B cell (primary cell): Measurements from ENCODE around the gene SLC44A1. TPM values are rescaled to one million over a fixed set of nuclear protein-coding genes. Genes with fewer than 3 reads are reported as not detected.

Experiments used
- ATAC-seq: fragments of 200-7000 bp; cut with Tn5 transposase; one replicate; pipeline ENCODE4 v1.10.0; 2021; ENCODE audit warnings: low read depth, mild to moderate bottlenecking, moderate number of reproducible peaks, moderate library complexity
- CTCF ChIA-PET: fragments of 350-600 bp; sonication (Branson Sonifier 250); formaldehyde crosslinking; loops from one replicate; lab custom pipeline; 2021; ENCODE audit warnings: antibody characterized with exemption, inconsistent platforms; lab: Charles Lee
- POLR2A ChIA-PET: fragments of 350-600 bp; sonication (Branson Sonifier 250); formaldehyde crosslinking; loops from one replicate; lab custom pipeline; 2021; ENCODE audit warnings: antibody characterized with exemption; lab: Charles Lee
- DNase-seq: peaks from one replicate; pipeline ENCODE4 v3.0.0; 2013
- H2AFZ ChIP-seq: 2 replicates; pipeline ENCODE4 v1.6.1; 2012; ENCODE audit warnings: mild to moderate bottlenecking, low read depth, low read length; ENCODE audit not compliant: insufficient read depth, poor library complexity, severe bottlenecking
- H3K27ac ChIP-seq, 2 donors: 1 replicate in 1 of 2; 2 replicates in 1 of 2; pipeline ENCODE4 v1.5.1; 2012 to 2013; ENCODE audit warnings: low read length in 2 of 2, mild to moderate bottlenecking in 2 of 2, moderate library complexity in 1 of 2
- H3K27me3 ChIP-seq, 4 experiments: fragments of 200-600 bp in 1 of 4; sonication (generic) in 1 of 4; replicated peaks in 1 of 4; 1 replicate in 2 of 4; 2 replicates in 2 of 4; pipeline versions ENCODE4 v1.6.1 to v1.7.0; 2013 to 2016; ENCODE audit warnings: low read length in 3 of 4, mild to moderate bottlenecking in 2 of 4, mixed read lengths in 1 of 4, moderate library complexity in 1 of 4; ENCODE audit not compliant: insufficient read depth in 4 of 4, control insufficient read depth in 3 of 4; ENCODE audit errors: control extremely low read depth in 1 of 4
- H3K36me3 ChIP-seq, 2 experiments: replicated peaks in 1 of 2; 1 replicate in 1 of 2; 2 replicates in 1 of 2; pipeline versions ENCODE4 v1.6.1 to v1.7.1; 2013; ENCODE audit warnings: low read length in 1 of 2; ENCODE audit not compliant: insufficient read depth in 2 of 2, control insufficient read depth in 1 of 2; ENCODE audit errors: control extremely low read depth in 1 of 2, extremely low read depth in 1 of 2
- H3K4me1 ChIP-seq, 2 donors: fragments of 200-600 bp in 1 of 2; sonication (generic) in 1 of 2; 1 replicate in 1 of 2; 2 replicates in 1 of 2; pipeline versions ENCODE4 v1.5.1 to v1.6.1; 2013 to 2017; ENCODE audit warnings: low read length in 2 of 2; ENCODE audit not compliant: control insufficient read depth in 2 of 2, insufficient read depth in 2 of 2
- H3K4me2 ChIP-seq: replicated peaks from 2 replicates; pipeline ENCODE3; 2012; ENCODE audit warnings: mild to moderate bottlenecking, low read depth, low read length; ENCODE audit not compliant: poor library complexity, severe bottlenecking
- H3K4me3 ChIP-seq, 5 experiments: fragments of 200-600 bp in 1 of 5; sonication (generic) in 1 of 5; 1 replicate in 3 of 5; 2 replicates in 2 of 5; pipeline versions ENCODE4 v1.5.1 to v1.7.0; 2011 to 2016; ENCODE audit warnings: low read length in 4 of 5, mild to moderate bottlenecking in 4 of 5, low read depth in 2 of 5, control low read depth in 1 of 5, moderate library complexity in 1 of 5; ENCODE audit not compliant: insufficient read depth in 1 of 5; ENCODE audit errors: control extremely low read depth in 1 of 5, extremely low read depth in 1 of 5
- H3K79me2 ChIP-seq: fragments of 200-600 bp; sonication (generic); one replicate; pipeline ENCODE4 v1.6.0; 2016; ENCODE audit warnings: low read length; ENCODE audit not compliant: control insufficient read depth, insufficient read depth
- H3K9ac ChIP-seq: fragments of 200-600 bp; sonication (generic); 2 replicates; pipeline ENCODE4 v1.6.1; 2017; ENCODE audit warnings: mild to moderate bottlenecking, low read length, moderate library complexity
- H3K9me3 ChIP-seq, 3 donors: one replicate each; pipeline versions ENCODE4 v1.6.1 to v1.7.1; 2013; ENCODE audit warnings: low read length in 2 of 3; ENCODE audit not compliant: control insufficient read depth in 2 of 3, insufficient read depth in 1 of 3; ENCODE audit errors: control extremely low read depth in 1 of 3
- H4K20me1 ChIP-seq: 2 replicates; pipeline ENCODE4 v1.6.0; 2012; ENCODE audit warnings: mild to moderate bottlenecking, low read length; ENCODE audit not compliant: insufficient read depth, control insufficient read depth, poor library complexity, severe bottlenecking
- H3K27ac Mint-ChIP-seq: one replicate; pipeline ENCODE4 v1.8.0; 2021; ENCODE audit warnings: mixed read lengths
- H3K27me3 Mint-ChIP-seq: one replicate; pipeline ENCODE4 v1.8.0; 2021; ENCODE audit warnings: mixed read lengths
- H3K4me1 Mint-ChIP-seq: one replicate; pipeline ENCODE4 v1.8.0; 2021; ENCODE audit warnings: mixed read lengths
- H3K4me3 Mint-ChIP-seq: one replicate; pipeline ENCODE4 v1.8.0; 2021; ENCODE audit warnings: mixed read lengths
- H3K9me3 Mint-ChIP-seq: one replicate; pipeline ENCODE4 v1.8.0; 2022; ENCODE audit warnings: mixed read lengths; ENCODE audit not compliant: insufficient read depth
- EZH2 ChIP-seq: IDR thresholded peaks from 2 replicates; pipeline ENCODE4 v1.6.1; 2012; ENCODE audit warnings: borderline replicate concordance, low read depth, mild to moderate bottlenecking, moderate library complexity, low read length; ENCODE audit not compliant: insufficient read depth, poor library complexity, severe bottlenecking
- WGBS: methylation state at CpG from one replicate; pipeline ENCODE4 v1.1.5; 2013; ENCODE audit warnings: missing lambda C conversion rate; ENCODE audit not compliant: insufficient coverage; 5-methylcytosine and 5-hydroxymethylcytosine counted together
- intact Hi-C: fragments of 100-400 bp; cut with micrococcal nuclease; formaldehyde crosslinking; loops from one replicate; pipeline ENCODE4 v1.10.0; 2022
- polyA plus RNA-seq: library from polyadenylated mRNA; depleted of rRNA; stranded (reverse); fragments of >200 nt; gene quantifications from 2 replicates; pipeline ENCODE4 v1.2.3, GENCODE V29; 2012
- total RNA-seq, 2 donors: library from RNA; stranded (reverse); fragments of 120-200 nt in 1 of 2; gene quantifications; 1 replicate in 1 of 2; 2 replicates in 1 of 2; pipeline versions ENCODE4 v1.2.3 to v1.2.4, GENCODE V29; 2013 to 2022
- TF ChIP-seq, protein P1 (sequence below): fragments of 200-600 bp; IDR thresholded peaks from one replicate; pipeline ENCODE4 v1.8.0; 2022; ENCODE audit warnings: antibody characterized with exemption, mild to moderate bottlenecking

The SLC44A1 gene
- total and polyA plus RNA-seq, 2 donors (not counting 1 experiment from before 2014, with no cell fraction given), result 2.2 to 17.7 TPM

- Histone ChIP-seq H4K20me1 (no peaks in the 10 kb centered on the region), H3K4me2 (no peak overlapping the region), H3K9me3 (no peaks in the 10 kb centered on the region), H3K27me3 (no peaks in the 10 kb centered on the region), H3K79me2 (no peaks in the 10 kb centered on the region), H3K4me3 (no peak overlapping the region), H3K27ac (no peak overlapping the region), H2AFZ (no peak overlapping the region), H3K36me3 (no peaks in the 10 kb centered on the region), H3K9ac (no peak overlapping the region), H3K4me1 (no peaks in the 10 kb centered on the region)
- H3K27ac Mint-ChIP-seq, result no peak overlapping the region
- intact Hi-C loops, result no loop called here
- no CpG with 5 or more reads among the region's 3 CpGs for WGBS
- H3K4me3 Mint-ChIP-seq, result no peak overlapping the region
- TF ChIP-seq, protein P1, sequence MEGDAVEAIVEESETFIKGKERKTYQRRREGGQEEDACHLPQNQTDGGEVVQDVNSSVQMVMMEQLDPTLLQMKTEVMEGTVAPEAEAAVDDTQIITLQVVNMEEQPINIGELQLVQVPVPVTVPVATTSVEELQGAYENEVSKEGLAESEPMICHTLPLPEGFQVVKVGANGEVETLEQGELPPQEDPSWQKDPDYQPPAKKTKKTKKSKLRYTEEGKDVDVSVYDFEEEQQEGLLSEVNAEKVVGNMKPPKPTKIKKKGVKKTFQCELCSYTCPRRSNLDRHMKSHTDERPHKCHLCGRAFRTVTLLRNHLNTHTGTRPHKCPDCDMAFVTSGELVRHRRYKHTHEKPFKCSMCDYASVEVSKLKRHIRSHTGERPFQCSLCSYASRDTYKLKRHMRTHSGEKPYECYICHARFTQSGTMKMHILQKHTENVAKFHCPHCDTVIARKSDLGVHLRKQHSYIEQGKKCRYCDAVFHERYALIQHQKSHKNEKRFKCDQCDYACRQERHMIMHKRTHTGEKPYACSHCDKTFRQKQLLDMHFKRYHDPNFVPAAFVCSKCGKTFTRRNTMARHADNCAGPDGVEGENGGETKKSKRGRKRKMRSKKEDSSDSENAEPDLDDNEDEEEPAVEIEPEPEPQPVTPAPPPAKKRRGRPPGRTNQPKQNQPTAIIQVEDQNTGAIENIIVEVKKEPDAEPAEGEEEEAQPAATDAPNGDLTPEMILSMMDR, result no peak
- no peak for TF ChIP-seq EZH2
- no peaks in the 10 kb centered on the region for H3K4me1 Mint-ChIP-seq
- POLR2A ChIA-PET, result no interaction called here
- CTCF ChIA-PET, result no interaction called here
- H3K9me3 Mint-ChIP-seq, result no peaks in the 10 kb centered on the region
- DNase-seq (no peak), ATAC-seq (no peak)
- no peaks in the 10 kb centered on the region for H3K27me3 Mint-ChIP-seq
Observed at GRCh38 chr9:105293408-105293807, 49.0 kb downstream of the SLC44A1 start.

DNA sequence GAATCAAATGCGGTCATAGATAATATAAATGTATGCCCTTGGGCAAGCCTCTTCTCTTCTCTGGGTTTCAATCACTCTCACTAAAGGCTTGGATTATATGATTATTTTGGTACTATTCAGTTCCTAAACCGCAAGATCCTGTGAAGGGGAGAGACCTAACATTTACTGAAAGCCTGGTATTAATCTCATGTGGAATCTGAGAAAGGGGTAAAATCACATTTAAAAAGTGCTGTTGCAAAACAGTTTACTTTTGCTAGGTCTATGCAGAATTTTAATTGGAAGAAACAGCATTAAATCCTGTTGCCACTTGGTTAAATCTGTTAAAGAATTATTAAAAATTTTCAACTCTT is 50.7 kb downstream of the SLC44A1 start:
- WGBS, result no CpG with 5 or more reads among the region's 2 CpGs
- Histone ChIP-seq H3K79me2 (no peaks in the 10 kb centered on the region), H3K4me1 (no peaks in the 10 kb centered on the region)

More for the DNA sequence above, 50.7 kb downstream of the SLC44A1 start:
- H2AFZ ChIP-seq, result no peak overlapping the region
- H3K9me3 ChIP-seq, result no peaks in the 10 kb centered on the region
- H3K9me3 Mint-ChIP-seq, result no peaks in the 10 kb centered on the region
- no peak overlapping the region for H3K27ac ChIP-seq
- no peaks in the 10 kb centered on the region for H4K20me1 ChIP-seq
- no peak overlapping the region for H3K4me3 ChIP-seq
- H3K27me3 ChIP-seq, result no peaks in the 10 kb centered on the region
- DNase-seq (no peak), ATAC-seq (no peak)
- H3K9ac ChIP-seq, result no peak overlapping the region
- H3K4me3 Mint-ChIP-seq, result no peak overlapping the region
- peaks cover 0 to 11% of the 10 kb centered on the region in 2 experiments for H3K36me3 ChIP-seq
- no peaks in the 10 kb centered on the region for H3K4me1 Mint-ChIP-seq
- ChIA-PET CTCF (no interaction called here), POLR2A (no interaction called here)
- no peak overlapping the region for H3K27ac Mint-ChIP-seq
- intact Hi-C loops, result no loop called here
- H3K4me2 ChIP-seq, result no peak overlapping the region
- TF ChIP-seq, protein P1, result no peak
- no peak for TF ChIP-seq EZH2
- no peaks in the 10 kb centered on the region for H3K27me3 Mint-ChIP-seq
